Stimulated activated CD4-positive, alpha-beta T cell treated with anti-CD3 and anti-CD28 coated beads, Interleukin-2, amount 100 ng/mL, for 24 hours (primary cell): Measurements from ENCODE around the gene METTL25B.
"Not testable (repeated sequence)": the region's sequence is repeated elsewhere in the genome, so short reads cannot be mapped to it uniquely, and the experiment has no call there.

ENCODE experiments used
- DNase-seq, 2 donors: peaks; one replicate each; pipeline ENCODE4 v3.0.0-alpha.2; 2020

Gene METTL25B

GRCh38 chr1:156750191-156750672 lies 22.0 kb downstream of the METTL25B start:
- DNase-seq, result peak; percentile 56 to 59

GRCh38 chr1:156750711-156751450 lies 22.6 kb downstream of the METTL25B start:
- DNase-seq, result peak; percentile 51 to 56

GRCh38 chr1:156751451-156751756 lies 23.1 kb downstream of the METTL25B start, which contains the start of gene HDGF:
TSS of gene HDGF (minus strand) at chr1:156751675. CDS start at chr1:156751429, 246 bp downstream.
- no peak for DNase-seq

- peak; percentile 97 to 98 for DNase-seq
Measured at GRCh38 chr1:156751757-156752481, 23.6 kb downstream of the METTL25B start.

GRCh38 chr1:156752843-156753482 lies 24.7 kb downstream of the METTL25B start:
- no peak for DNase-seq

GRCh38 chr1:156754219-156754618 lies 25.9 kb downstream of the METTL25B start:
- DNase-seq, result no peak

- DNase-seq, result no peak
Measured at GRCh38 chr1:156755527-156755950, 27.3 kb downstream of the METTL25B start.

- DNase-seq, result no peak
Measured at GRCh38 chr1:156756355-156756754, 28.1 kb downstream of the METTL25B start.

GRCh38 chr1:156757572-156758253 lies 29.4 kb downstream of the METTL25B start:
- DNase-seq, result not testable (repeated sequence)

GRCh38 chr1:156760092-156760795 lies 32.0 kb downstream of the METTL25B start:
- DNase-seq, result no peak

GRCh38 chr1:156760796-156761104 lies 32.5 kb downstream of the METTL25B start:
- no peak for DNase-seq

- DNase-seq, result not testable (repeated sequence)
Measured at GRCh38 chr1:156765136-156765535, 36.9 kb downstream of the METTL25B start.

- no peak for DNase-seq
Measured at GRCh38 chr1:156765666-156766065, 37.4 kb downstream of the METTL25B start.

GRCh38 chr1:156766298-156767100 lies 38.2 kb downstream of the METTL25B start:
- DNase-seq, result no peak

- peak; percentile 93 to 95 for DNase-seq
Measured at GRCh38 chr1:156767101-156767878, 39.0 kb downstream of the METTL25B start, which contains the start of gene PRCC. TSS of gene PRCC (plus strand) at chr1:156767535. CDS start at chr1:156767772, 237 bp downstream.

- DNase-seq, result peak; percentile 43 to 50
Measured at GRCh38 chr1:156767879-156768604, 39.8 kb downstream of the METTL25B start.

GRCh38 chr1:156768610-156769295 lies 40.5 kb downstream of the METTL25B start:
- DNase-seq, result no peak

- DNase-seq, result no peak
Measured at GRCh38 chr1:156772222-156772621, 44.0 kb downstream of the METTL25B start.
